ENCODE measurements around the gene HSPA8. TPM values are rescaled to one million over a fixed set of nuclear protein-coding genes. Genes with fewer than 3 reads are reported as not detected.
A peak's percentile ranks its signal among the peaks of the same experiment; 100 is the strongest.

HSPA8 gene
- total RNA-seq: 100 to 1,000 TPM; 425 to 660 (median 550) TPM

- Histone ChIP-seq H3K36me3 (peaks cover 3 to 42% (median 18%) of the 10 kb centered on the region in 3 donors), H3K4me3 (peak within 1 kb of the TSS; percentile 84 to 98 (median 88)), H3K27ac (peak within 1 kb of the TSS; percentile 100), H3K4me1 (peaks cover 0 to 75% (median 41%) of the 10 kb centered on the region in 4 donors), H3K27me3 (peaks cover 0 to 3% of the 10 kb centered on the region in 2 donors), H3K9me3 (no peaks in the 10 kb centered on the region)
- DNase-seq (ENCODE audit: low spot score in 2 of 2): peak; percentile 53 to 59
- 0 to 1% methylated on average over 36 to 45 of the region's 45 CpGs for WGBS, 2 donors
- TF ChIP-seq, protein P1, sequence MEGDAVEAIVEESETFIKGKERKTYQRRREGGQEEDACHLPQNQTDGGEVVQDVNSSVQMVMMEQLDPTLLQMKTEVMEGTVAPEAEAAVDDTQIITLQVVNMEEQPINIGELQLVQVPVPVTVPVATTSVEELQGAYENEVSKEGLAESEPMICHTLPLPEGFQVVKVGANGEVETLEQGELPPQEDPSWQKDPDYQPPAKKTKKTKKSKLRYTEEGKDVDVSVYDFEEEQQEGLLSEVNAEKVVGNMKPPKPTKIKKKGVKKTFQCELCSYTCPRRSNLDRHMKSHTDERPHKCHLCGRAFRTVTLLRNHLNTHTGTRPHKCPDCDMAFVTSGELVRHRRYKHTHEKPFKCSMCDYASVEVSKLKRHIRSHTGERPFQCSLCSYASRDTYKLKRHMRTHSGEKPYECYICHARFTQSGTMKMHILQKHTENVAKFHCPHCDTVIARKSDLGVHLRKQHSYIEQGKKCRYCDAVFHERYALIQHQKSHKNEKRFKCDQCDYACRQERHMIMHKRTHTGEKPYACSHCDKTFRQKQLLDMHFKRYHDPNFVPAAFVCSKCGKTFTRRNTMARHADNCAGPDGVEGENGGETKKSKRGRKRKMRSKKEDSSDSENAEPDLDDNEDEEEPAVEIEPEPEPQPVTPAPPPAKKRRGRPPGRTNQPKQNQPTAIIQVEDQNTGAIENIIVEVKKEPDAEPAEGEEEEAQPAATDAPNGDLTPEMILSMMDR (IDR thresholded peaks at IDR 0.05): peak in 1 of 5 experiments; percentile 27
- peak in 1 of 2 donors; percentile 99 for TF ChIP-seq EP300 (IDR thresholded peaks at IDR 0.05)
- TF ChIP-seq POLR2A (IDR thresholded peaks at IDR 0.05): peak; percentile 98
Observed at GRCh38 chr11:123061403-123062157, at the start of gene HSPA8. Gene HSPA8, minus strand, starts transcription at chr11:123062136. Its CDS starts 812 bp downstream, at chr11:123061324.

DNA sequence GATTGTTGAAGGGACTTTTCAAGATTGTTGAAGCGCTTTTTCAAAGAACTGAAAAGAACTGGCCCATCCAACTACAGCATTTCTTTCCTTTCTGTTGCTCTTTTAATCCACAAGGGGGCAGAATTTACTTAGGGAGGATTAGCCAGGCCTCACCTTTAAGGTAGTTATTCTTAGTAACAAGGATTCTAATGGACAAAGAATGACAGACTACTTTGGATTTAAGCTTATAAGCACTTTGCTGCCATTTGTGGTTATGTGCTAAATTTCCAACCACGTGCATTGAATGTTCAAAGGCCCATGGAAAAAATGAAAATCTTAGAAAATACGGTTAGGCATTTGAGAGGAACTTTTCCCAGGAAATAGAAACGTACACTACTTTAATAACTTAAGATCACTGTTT lies 49.5 kb upstream of the HSPA8 start:
- H3K36me3 ChIP-seq: peaks cover 0 to 6% (median 0%) of the 10 kb centered on the region in 3 donors
- DNase-seq (ENCODE audit: low spot score in 2 of 2): no peak
- H3K27ac ChIP-seq: peak overlapping the region in 3 of 4 donors; percentile 17 to 53 (median 26)
- 49 to 59% methylated on average over 4 of the region's 4 CpGs for WGBS, 2 donors
- no peak overlapping the region for H3K4me3 ChIP-seq
- no peak for TF ChIP-seq EP300 (IDR thresholded peaks at IDR 0.05)
- TF ChIP-seq, protein P1 (IDR thresholded peaks at IDR 0.05): peak; percentile 38 to 80 (median 63)
- peaks cover 0 to 3% (median 0%) of the 10 kb centered on the region in 4 donors for H3K4me1 ChIP-seq
- H3K27me3 ChIP-seq: no peaks in the 10 kb centered on the region
- peaks cover 0 to 10% (median 0%) of the 10 kb centered on the region in 4 donors for H3K9me3 ChIP-seq

- 78 to 86% methylated on average over 8 of the region's 8 CpGs for WGBS, 2 donors
- no peaks in the 10 kb centered on the region for H3K9me3 ChIP-seq
- DNase-seq (ENCODE audit: low spot score in 2 of 2): no peak
- no peak overlapping the region for H3K27ac ChIP-seq
- peaks cover 0 to 3% (median 0%) of the 10 kb centered on the region in 4 donors for H3K4me1 ChIP-seq
- H3K36me3 ChIP-seq: no peaks in the 10 kb centered on the region
- no peak overlapping the region for H3K4me3 ChIP-seq
- no peaks in the 10 kb centered on the region for H3K27me3 ChIP-seq
- TF ChIP-seq EP300 (IDR thresholded peaks at IDR 0.05): no peak
- TF ChIP-seq POLR2A (IDR thresholded peaks at IDR 0.05): no peak
- TF ChIP-seq, protein P1 (IDR thresholded peaks at IDR 0.05): no peak
Observed at GRCh38 chr11:123110397-123110796, 48.5 kb upstream of the HSPA8 start.

DNA sequence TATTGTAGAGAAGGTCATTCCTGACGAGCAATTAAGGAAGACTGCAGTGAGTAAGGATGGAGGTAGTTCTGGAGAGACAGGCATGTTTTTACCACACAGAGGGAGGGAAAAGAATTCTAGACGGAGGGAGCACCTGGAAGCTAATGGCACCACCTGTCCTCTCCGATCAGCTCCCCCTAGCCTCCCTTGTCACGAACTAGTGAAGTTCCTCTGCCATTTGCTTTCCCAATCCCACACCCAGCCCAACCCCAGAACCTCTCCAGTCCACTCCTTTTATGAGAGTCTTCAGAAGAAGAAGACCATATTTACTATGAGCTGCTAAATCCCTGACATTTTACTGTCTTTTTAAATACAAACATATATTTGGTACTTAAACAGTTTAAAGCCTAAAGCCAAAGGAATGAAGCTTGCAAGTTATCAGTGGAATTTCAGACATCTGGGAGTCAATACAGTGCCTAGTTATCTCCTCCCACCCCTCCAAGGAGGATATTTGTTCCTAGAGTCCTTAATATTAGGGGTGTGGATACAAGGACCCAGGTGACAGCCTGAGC lies 46.1 kb upstream of the HSPA8 start:
- TF ChIP-seq POLR2A (IDR thresholded peaks at IDR 0.05): no peak
- TF ChIP-seq, protein P1 (IDR thresholded peaks at IDR 0.05): no peak
- TF ChIP-seq EP300 (IDR thresholded peaks at IDR 0.05): no peak
- DNase-seq (ENCODE audit: low spot score in 2 of 2): no peak
- H3K36me3 ChIP-seq: no peaks in the 10 kb centered on the region
- H3K9me3 ChIP-seq: no peaks in the 10 kb centered on the region
- H3K27ac ChIP-seq: no peak overlapping the region
- H3K4me3 ChIP-seq: no peak overlapping the region
- 82 to 86% methylated on average over 4 of the region's 4 CpGs for WGBS, 2 donors
- no peaks in the 10 kb centered on the region for H3K27me3 ChIP-seq
- H3K4me1 ChIP-seq: peaks cover 0 to 18% (median 3%) of the 10 kb centered on the region in 4 donors

DNA sequence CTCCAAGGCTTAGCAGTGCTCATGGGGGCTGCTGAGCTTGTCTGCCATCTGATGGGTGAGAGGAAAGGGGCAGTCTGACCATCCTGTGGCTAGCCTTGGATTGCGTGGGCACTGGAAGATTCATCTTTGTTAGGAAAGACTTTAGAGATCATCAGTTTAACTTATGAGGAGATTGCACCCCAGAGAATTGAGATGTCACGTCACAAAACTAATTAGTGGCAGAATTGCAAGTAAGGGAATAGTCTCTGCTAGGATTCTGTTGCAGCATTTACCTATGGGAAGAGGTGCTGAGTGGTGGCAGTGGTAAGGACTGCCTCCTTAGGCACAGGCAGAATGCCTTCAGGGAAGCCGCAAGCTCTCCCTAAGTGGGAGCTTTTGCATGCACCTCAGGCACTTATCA lies 42.8 kb upstream of the HSPA8 start:
- Histone ChIP-seq H3K36me3 (no peaks in the 10 kb centered on the region), H3K27ac (no peak overlapping the region), H3K9me3 (no peaks in the 10 kb centered on the region), H3K27me3 (no peaks in the 10 kb centered on the region), H3K4me1 (peaks cover 0 to 36% (median 3%) of the 10 kb centered on the region in 4 donors), H3K4me3 (no peak overlapping the region)
- DNase-seq (ENCODE audit: low spot score in 2 of 2): no peak
- TF ChIP-seq, protein P1 (IDR thresholded peaks at IDR 0.05): no peak
- TF ChIP-seq EP300 (IDR thresholded peaks at IDR 0.05): no peak
- no peak for TF ChIP-seq POLR2A (IDR thresholded peaks at IDR 0.05)
- WGBS, 2 donors: 86 to 88% methylated on average over 3 of the region's 3 CpGs

Data from tibial nerve (tissue), 4 donors.